Endothelial cell (in vitro differentiated cells): ENCODE data around the gene SERPINB1. TPM values are rescaled to one million over a fixed set of nuclear protein-coding genes. Genes with fewer than 3 reads are reported as not detected.

Experiments used
- DNase-seq: peaks from one replicate; pipeline ENCODE4 v3.0.0; 2021; ENCODE audit warnings: low spot score
- H3K27ac Mint-ChIP-seq: one replicate; pipeline ENCODE4 v1.8.0; 2021; ENCODE audit warnings: mixed read lengths, inconsistent platforms; ENCODE audit not compliant: unreplicated experiment
- H3K27me3 Mint-ChIP-seq: one replicate; pipeline ENCODE4 v1.8.0; 2021; ENCODE audit warnings: mild to moderate bottlenecking, moderate library complexity, mixed read lengths, inconsistent platforms; ENCODE audit not compliant: unreplicated experiment
- H3K36me3 Mint-ChIP-seq: one replicate; pipeline ENCODE4 v1.8.0; 2021; ENCODE audit warnings: mild to moderate bottlenecking, low read depth, mixed read lengths, inconsistent platforms; ENCODE audit not compliant: unreplicated experiment
- H3K4me1 Mint-ChIP-seq: one replicate; pipeline ENCODE4 v1.8.0; 2021; ENCODE audit warnings: mild to moderate bottlenecking, mixed read lengths, inconsistent platforms; ENCODE audit not compliant: unreplicated experiment
- H3K4me3 Mint-ChIP-seq: one replicate; pipeline ENCODE4 v1.8.0; 2021; ENCODE audit warnings: mild to moderate bottlenecking, mixed read lengths, inconsistent platforms; ENCODE audit not compliant: unreplicated experiment
- H3K9me3 Mint-ChIP-seq: one replicate; pipeline ENCODE4 v1.8.0; 2021; ENCODE audit warnings: mixed read lengths, inconsistent platforms; ENCODE audit not compliant: unreplicated experiment
- CTCF ChIP-seq: fragments of 200-600 bp; sonication (generic); IDR thresholded peaks from one replicate; pipeline ENCODE4 v1.5.0; 2021; ENCODE audit warnings: antibody characterized with exemption; ENCODE audit not compliant: unreplicated experiment
- total RNA-seq: library from RNA; stranded (reverse); fragmentation: NEBNext Ultra II Directional; extraction: Animal tissue kit (Norgen Biotek cat#: 25700); gene quantifications from one replicate; pipeline ENCODE4 v1.2.1, GENCODE V29; 2021; ENCODE audit not compliant: unreplicated experiment

SERPINB1 gene
- total RNA-seq, 1 donor from 2014 or later, result 16.6 TPM

GRCh38 chr6:2829253-2829652 lies 12.4 kb downstream of the SERPINB1 start:
- DNase-seq, result no peak
- H3K27ac Mint-ChIP-seq, result no peak overlapping the region
- H3K9me3 Mint-ChIP-seq, result no peaks in the 10 kb centered on the region
- H3K4me3 Mint-ChIP-seq, result no peak overlapping the region
- peaks cover 13% of the 10 kb centered on the region for H3K4me1 Mint-ChIP-seq
- no peaks in the 10 kb centered on the region for H3K36me3 Mint-ChIP-seq
- no peak for TF ChIP-seq CTCF
- no peaks in the 10 kb centered on the region for H3K27me3 Mint-ChIP-seq

GRCh38 chr6:2828629-2829028 lies 13.0 kb downstream of the SERPINB1 start:
- no peak for TF ChIP-seq CTCF
- H3K4me1 Mint-ChIP-seq, result peaks cover 13% of the 10 kb centered on the region
- H3K27ac Mint-ChIP-seq, result no peak overlapping the region
- no peaks in the 10 kb centered on the region for H3K27me3 Mint-ChIP-seq
- H3K36me3 Mint-ChIP-seq, result no peaks in the 10 kb centered on the region
- no peak overlapping the region for H3K4me3 Mint-ChIP-seq
- DNase-seq, result no peak
- H3K9me3 Mint-ChIP-seq, result no peaks in the 10 kb centered on the region

- DNase-seq, result no peak
- Mint-ChIP-seq H3K36me3 (no peaks in the 10 kb centered on the region), H3K9me3 (peaks cover 4% of the 10 kb centered on the region), H3K4me1 (peaks cover 13% of the 10 kb centered on the region), H3K27me3 (no peaks in the 10 kb centered on the region), H3K27ac (no peak overlapping the region), H3K4me3 (no peak overlapping the region)
- TF ChIP-seq CTCF, result no peak
These were observed 14.5 kb downstream of the SERPINB1 start for GRCh38 chr6:2827142-2827541.

- Mint-ChIP-seq H3K9me3 (peaks cover 4% of the 10 kb centered on the region), H3K27me3 (no peaks in the 10 kb centered on the region), H3K36me3 (no peaks in the 10 kb centered on the region), H3K4me3 (no peak overlapping the region), H3K4me1 (peaks cover 13% of the 10 kb centered on the region), H3K27ac (no peak overlapping the region)
- no peak for TF ChIP-seq CTCF
- no peak for DNase-seq
These were observed 15.5 kb downstream of the SERPINB1 start for GRCh38 chr6:2826131-2826530.

- H3K4me3 Mint-ChIP-seq, result no peak overlapping the region
- peaks cover 11% of the 10 kb centered on the region for H3K4me1 Mint-ChIP-seq
- H3K9me3 Mint-ChIP-seq, result peaks cover 4% of the 10 kb centered on the region
- no peaks in the 10 kb centered on the region for H3K27me3 Mint-ChIP-seq
- TF ChIP-seq CTCF, result no peak
- no peak overlapping the region for H3K27ac Mint-ChIP-seq
- no peaks in the 10 kb centered on the region for H3K36me3 Mint-ChIP-seq
- no peak for DNase-seq
These were observed 18.4 kb downstream of the SERPINB1 start for GRCh38 chr6:2823104-2823850.
